Activated naive CD4-positive, alpha-beta T cell treated with anti-CD3 and anti-CD28 coated beads, Interleukin-2, amount 50 U/mL, for 72 hours (primary cell): ENCODE measurements around the gene EMC8. TPM values are rescaled to one million over a fixed set of nuclear protein-coding genes. Genes with fewer than 3 reads are reported as not detected.
"Not testable (repeated sequence)": the region's sequence is repeated elsewhere in the genome, so short reads cannot be mapped to it uniquely, and the experiment has no call there.

Experiments used
- ATAC-seq, 2 donors: fragments of 150-1000 bp; cut with Tn5 transposase; 2 replicates each; pipeline ENCODE4 v1.10.0; 2021; ENCODE audit warnings: mild to moderate bottlenecking in 2 of 2, moderate library complexity in 2 of 2
- DNase-seq, 2 donors: peaks; one replicate each; pipeline ENCODE4 v3.0.0; 2021 to 2022; ENCODE audit warnings: low spot score in 2 of 2
- H3K27ac Mint-ChIP-seq, 2 donors: one replicate each; pipeline ENCODE4 v1.8.0; 2022; ENCODE audit warnings: mild to moderate bottlenecking in 2 of 2, mixed read lengths in 2 of 2
- H3K36me3 Mint-ChIP-seq, 2 donors: one replicate each; pipeline ENCODE4 v1.8.0; 2022; ENCODE audit warnings: mixed read lengths in 2 of 2
- H3K9me3 Mint-ChIP-seq, 2 donors: one replicate each; pipeline ENCODE4 v1.8.0; 2022; ENCODE audit warnings: mixed read lengths in 2 of 2
- total RNA-seq, 2 donors: library from RNA; stranded (reverse); gene quantifications; one replicate each; pipeline ENCODE4 v1.2.3, GENCODE V29; 2022

Gene EMC8
- total RNA-seq, 2 donors from 2014 or later: 31.0 to 38.6 TPM

- H3K9me3 Mint-ChIP-seq: not testable (repeated sequence)
Observed at GRCh38 chr16:85807340-85807739, 8.0 kb upstream of the EMC8 start.

GRCh38 chr16:85806539-85806938, 7.2 kb upstream of the EMC8 start:
- DNase-seq (no peak), ATAC-seq (no peak)
- peaks cover 30 to 46% of the 10 kb centered on the region in 2 donors for H3K36me3 Mint-ChIP-seq
- H3K9me3 Mint-ChIP-seq: no peaks in the 10 kb centered on the region
- H3K27ac Mint-ChIP-seq: no peak overlapping the region

More at GRCh38 chr16:85807340-85807739, 8.0 kb upstream of the EMC8 start:
- peaks cover 26 to 38% of the 10 kb centered on the region in 2 donors for H3K36me3 Mint-ChIP-seq
- not testable (repeated sequence) for H3K27ac Mint-ChIP-seq, DNase-seq, ATAC-seq

- no peaks in the 10 kb centered on the region for H3K9me3 Mint-ChIP-seq
- ATAC-seq: no peak
- peaks cover 33 to 56% of the 10 kb centered on the region in 2 donors for H3K36me3 Mint-ChIP-seq
- no peak for DNase-seq
- no peak overlapping the region for H3K27ac Mint-ChIP-seq
Observed at GRCh38 chr16:85805442-85806045, 6.2 kb upstream of the EMC8 start.

- peak overlapping the region in 1 of 2 donors; percentile 66 for H3K27ac Mint-ChIP-seq
- ATAC-seq: no peak
- H3K36me3 Mint-ChIP-seq: peaks cover 40 to 63% of the 10 kb centered on the region in 2 donors
Observed at GRCh38 chr16:85803570-85803969, 4.2 kb upstream of the EMC8 start.

GRCh38 chr16:85800321-85800669, 951 bp upstream of the EMC8 start:
- ATAC-seq: peak in 1 of 2 donors; percentile 22
- H3K36me3 Mint-ChIP-seq: peaks cover 36 to 53% of the 10 kb centered on the region in 2 donors
- DNase-seq: no peak

More at GRCh38 chr16:85803570-85803969, 4.2 kb upstream of the EMC8 start:
- H3K9me3 Mint-ChIP-seq: no peaks in the 10 kb centered on the region
- DNase-seq: no peak

GRCh38 chr16:85798901-85799496, 345 bp downstream of the EMC8 start:
- ATAC-seq: peak; percentile 63 to 65
- peak overlapping the region; percentile 88 to 89 for H3K27ac Mint-ChIP-seq
- DNase-seq: peak in 1 of 2 donors; percentile 39
- H3K36me3 Mint-ChIP-seq: peaks cover 30 to 47% of the 10 kb centered on the region in 2 donors
- no peaks in the 10 kb centered on the region for H3K9me3 Mint-ChIP-seq

More at GRCh38 chr16:85800321-85800669, 951 bp upstream of the EMC8 start:
- Mint-ChIP-seq H3K9me3 (no peaks in the 10 kb centered on the region), H3K27ac (peak overlapping the region; percentile 88 to 96)

GRCh38 chr16:85798283-85798776, 1.0 kb downstream of the EMC8 start:
- DNase-seq (no peak), ATAC-seq (no peak)
- H3K36me3 Mint-ChIP-seq: peaks cover 25 to 42% of the 10 kb centered on the region in 2 donors
- H3K27ac Mint-ChIP-seq: peak overlapping the region; percentile 88 to 89
- H3K9me3 Mint-ChIP-seq: no peaks in the 10 kb centered on the region

- DNase-seq (no peak), ATAC-seq (no peak)
- Mint-ChIP-seq H3K36me3 (peaks cover 34 to 46% of the 10 kb centered on the region in 2 donors), H3K27ac (peak overlapping the region; percentile 21 to 40), H3K9me3 (no peaks in the 10 kb centered on the region)
Observed at GRCh38 chr16:85796599-85796998, 2.7 kb downstream of the EMC8 start.

GRCh38 chr16:85796152-85796551, 3.2 kb downstream of the EMC8 start:
- H3K36me3 Mint-ChIP-seq: peaks cover 37 to 45% of the 10 kb centered on the region in 2 donors
- no peak for DNase-seq
- ATAC-seq: no peak
- peak overlapping the region in 1 of 2 donors; percentile 40 for H3K27ac Mint-ChIP-seq
- no peaks in the 10 kb centered on the region for H3K9me3 Mint-ChIP-seq

GRCh38 chr16:85794696-85795095, 4.6 kb downstream of the EMC8 start:
- no peaks in the 10 kb centered on the region for H3K9me3 Mint-ChIP-seq
- ATAC-seq (no peak), DNase-seq (no peak)
- no peak overlapping the region for H3K27ac Mint-ChIP-seq
- H3K36me3 Mint-ChIP-seq: peaks cover 28 to 33% of the 10 kb centered on the region in 2 donors

GRCh38 chr16:85793662-85794298, 5.6 kb downstream of the EMC8 start:
- peaks cover 28 to 33% of the 10 kb centered on the region in 2 donors for H3K36me3 Mint-ChIP-seq

GRCh38 chr16:85789773-85790172, 9.6 kb downstream of the EMC8 start:
- Mint-ChIP-seq H3K36me3 (peaks cover 20 to 25% of the 10 kb centered on the region in 2 donors), H3K27ac (peak overlapping the region; percentile 32 to 61), H3K9me3 (no peaks in the 10 kb centered on the region)
- no peak for DNase-seq
- no peak for ATAC-seq

More at GRCh38 chr16:85793662-85794298, 5.6 kb downstream of the EMC8 start:
- H3K9me3 Mint-ChIP-seq: no peaks in the 10 kb centered on the region
- DNase-seq (no peak), ATAC-seq (no peak)
- H3K27ac Mint-ChIP-seq: peak overlapping the region in 1 of 2 donors; percentile 56

- H3K27ac Mint-ChIP-seq: peak overlapping the region in 1 of 2 donors; percentile 75
Observed at GRCh38 chr16:85788819-85789218, 10.5 kb downstream of the EMC8 start.

GRCh38 chr16:85785927-85786326, 13.4 kb downstream of the EMC8 start:
- H3K27ac Mint-ChIP-seq: peak overlapping the region in 1 of 2 donors; percentile 30
- ATAC-seq (no peak), DNase-seq (no peak)
- no peaks in the 10 kb centered on the region for H3K9me3 Mint-ChIP-seq
- no peaks in the 10 kb centered on the region for H3K36me3 Mint-ChIP-seq

More at GRCh38 chr16:85788819-85789218, 10.5 kb downstream of the EMC8 start:
- Mint-ChIP-seq H3K9me3 (no peaks in the 10 kb centered on the region), H3K36me3 (peaks cover 20% of the 10 kb centered on the region in 2 donors)
- ATAC-seq: no peak
- DNase-seq: no peak

- ATAC-seq (no peak), DNase-seq (no peak)
- no peaks in the 10 kb centered on the region for H3K9me3 Mint-ChIP-seq
- H3K36me3 Mint-ChIP-seq: peaks cover 0 to 4% of the 10 kb centered on the region in 2 donors
- no peak overlapping the region for H3K27ac Mint-ChIP-seq
Observed at GRCh38 chr16:85784813-85785212, 14.5 kb downstream of the EMC8 start.

GRCh38 chr16:85783441-85783840, 15.9 kb downstream of the EMC8 start:
- ATAC-seq (no peak), DNase-seq (no peak)
- Mint-ChIP-seq H3K36me3 (peaks cover 0 to 8% of the 10 kb centered on the region in 2 donors), H3K27ac (peak overlapping the region in 1 of 2 donors; percentile 7), H3K9me3 (no peaks in the 10 kb centered on the region)

- DNase-seq: no peak
- H3K9me3 Mint-ChIP-seq: no peaks in the 10 kb centered on the region
- ATAC-seq: no peak
- peaks cover 0 to 8% of the 10 kb centered on the region in 2 donors for H3K36me3 Mint-ChIP-seq
- H3K27ac Mint-ChIP-seq: peak overlapping the region; percentile 7 to 93
Observed at GRCh38 chr16:85782451-85782850, 16.9 kb downstream of the EMC8 start.
